Fibroblast of lung (primary cell): ENCODE data around the gene HS6ST2. TPM values are rescaled to one million over a fixed set of nuclear protein-coding genes. Genes with fewer than 3 reads are reported as not detected.

Source experiments
- DNase-seq, 2 donors: peaks; one replicate each; pipeline versions ENCODE4 v3.0.0 to v3.0.0-alpha.2; 2010; ENCODE audit warnings: low read depth in 2 of 2
- H2AFZ ChIP-seq: 2 replicates; pipeline ENCODE4 v1.5.1; 2012; ENCODE audit warnings: low read length, control low read depth, inconsistent platforms
- H3K27ac ChIP-seq: 2 replicates; pipeline ENCODE4 v1.5.1; 2011; ENCODE audit warnings: low read length, control low read depth; ENCODE audit not compliant: insufficient read depth
- H3K27me3 ChIP-seq: 2 replicates; pipeline ENCODE4 v1.5.1; 2011; ENCODE audit warnings: mild to moderate bottlenecking, low read length; ENCODE audit not compliant: control insufficient read depth, insufficient read depth
- H3K36me3 ChIP-seq: 2 replicates; pipeline ENCODE4 v1.5.1; 2011; ENCODE audit warnings: low read length; ENCODE audit not compliant: control insufficient read depth, insufficient read depth
- H3K4me1 ChIP-seq: 2 replicates; pipeline ENCODE4 v1.5.1; 2011; ENCODE audit warnings: low read length; ENCODE audit not compliant: control insufficient read depth, insufficient read depth; ENCODE audit errors: extremely low read depth
- H3K4me2 ChIP-seq: 2 replicates; pipeline ENCODE4 v1.5.1; 2011; ENCODE audit warnings: low read length, control low read depth; ENCODE audit not compliant: insufficient read depth; ENCODE audit errors: extremely low read depth
- H3K4me3 ChIP-seq, 4 experiments: fragments of 200-600 bp in 1 of 4; sonication (generic) in 1 of 4; replicated peaks in 1 of 4; 2 replicates each; pipeline ENCODE4 v1.5.1; 2011 to 2016; ENCODE audit warnings: low read length in 4 of 4, low read depth in 3 of 4, mild to moderate bottlenecking in 3 of 4, control low read depth in 2 of 4, inconsistent platforms in 1 of 4, mixed read lengths in 1 of 4; ENCODE audit not compliant: insufficient read depth in 1 of 4; ENCODE audit errors: control extremely low read depth in 1 of 4
- H3K79me2 ChIP-seq: 2 replicates; pipeline ENCODE4 v1.5.1; 2012; ENCODE audit warnings: mild to moderate bottlenecking, low read length, inconsistent platforms; ENCODE audit not compliant: control insufficient read depth, insufficient read depth
- H3K9ac ChIP-seq: 2 replicates; pipeline ENCODE4 v1.5.1; 2011; ENCODE audit warnings: mild to moderate bottlenecking, low read length, control low read depth; ENCODE audit not compliant: insufficient read depth
- H3K9me3 ChIP-seq: 2 replicates; pipeline ENCODE4 v1.5.1; 2012; ENCODE audit warnings: low read depth, low read length; ENCODE audit not compliant: control insufficient read depth, insufficient read depth
- H4K20me1 ChIP-seq: 2 replicates; pipeline ENCODE4 v1.5.1; 2011; ENCODE audit warnings: low read length; ENCODE audit not compliant: control insufficient read depth, insufficient read depth; ENCODE audit errors: extremely low read depth
- EZH2 ChIP-seq: IDR thresholded peaks from 2 replicates; pipeline ENCODE4 v1.5.1; 2012; ENCODE audit warnings: low read length, control low read depth, mild to moderate bottlenecking; ENCODE audit errors: missing control alignments
- polyA plus RNA-seq, 2 donors: library from polyadenylated mRNA; depleted of rRNA in 1 of 2; stranded (reverse) in 1 of 2; unstranded in 1 of 2; fragments of >200 nt; gene quantifications; 2 replicates each; pipeline ENCODE4 v1.2.1, GENCODE V29; 2011 to 2012; ENCODE audit warnings: missing spikeins in 1 of 2
- total RNA-seq: library from RNA; depleted of rRNA; stranded (reverse); fragments of >200 nt; gene quantifications from 2 replicates; pipeline ENCODE4 v1.2.1, GENCODE V29; 2014
- TF ChIP-seq, protein P1 (sequence below), 2 donors: IDR thresholded peaks in 1 of 2; conservative IDR thresholded peaks in 1 of 2; 1 replicate in 1 of 2; 2 replicates in 1 of 2; pipeline ENCODE4 v1.5.1; 2011 to 2012; ENCODE audit warnings: low read length in 2 of 2, control low read depth in 1 of 2, inconsistent platforms in 1 of 2, low read depth in 1 of 2, mild to moderate bottlenecking in 1 of 2

Gene HS6ST2
- total and polyA plus RNA-seq, 2 donors (not counting 1 experiment from before 2014, with no cell fraction given): 0.01 to 0.17 TPM

DNA sequence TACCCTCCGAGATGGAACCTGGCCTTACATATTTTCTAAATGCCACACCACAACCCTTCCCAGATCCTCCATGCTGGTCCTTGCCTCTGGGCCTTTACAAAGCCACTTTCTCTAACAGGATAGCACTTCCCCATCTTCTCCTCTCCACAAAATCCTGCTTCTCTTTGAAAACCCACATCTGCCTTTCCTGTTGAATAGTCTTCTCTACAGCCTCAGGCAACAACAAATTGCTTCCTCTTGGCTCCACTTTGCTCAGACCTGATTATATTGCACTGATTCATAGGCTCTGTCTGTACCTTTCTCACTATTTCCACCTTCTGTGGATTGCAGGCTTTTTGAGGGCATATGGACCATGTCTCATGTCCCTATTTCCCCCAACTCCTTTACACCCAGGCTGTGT, 265.9 kb downstream of the HS6ST2 start:
- no peak overlapping the region for H3K27ac ChIP-seq
- no peak overlapping the region for H3K4me2 ChIP-seq
- H4K20me1 ChIP-seq: no peaks in the 10 kb centered on the region
- no peaks in the 10 kb centered on the region for H3K79me2 ChIP-seq
- H3K4me1 ChIP-seq: no peaks in the 10 kb centered on the region
- H2AFZ ChIP-seq: no peak overlapping the region
- H3K36me3 ChIP-seq: no peaks in the 10 kb centered on the region
- H3K9me3 ChIP-seq: no peaks in the 10 kb centered on the region
- no peak overlapping the region for H3K4me3 ChIP-seq
- H3K9ac ChIP-seq: no peak overlapping the region
- no peak for DNase-seq
- TF ChIP-seq, protein P1, sequence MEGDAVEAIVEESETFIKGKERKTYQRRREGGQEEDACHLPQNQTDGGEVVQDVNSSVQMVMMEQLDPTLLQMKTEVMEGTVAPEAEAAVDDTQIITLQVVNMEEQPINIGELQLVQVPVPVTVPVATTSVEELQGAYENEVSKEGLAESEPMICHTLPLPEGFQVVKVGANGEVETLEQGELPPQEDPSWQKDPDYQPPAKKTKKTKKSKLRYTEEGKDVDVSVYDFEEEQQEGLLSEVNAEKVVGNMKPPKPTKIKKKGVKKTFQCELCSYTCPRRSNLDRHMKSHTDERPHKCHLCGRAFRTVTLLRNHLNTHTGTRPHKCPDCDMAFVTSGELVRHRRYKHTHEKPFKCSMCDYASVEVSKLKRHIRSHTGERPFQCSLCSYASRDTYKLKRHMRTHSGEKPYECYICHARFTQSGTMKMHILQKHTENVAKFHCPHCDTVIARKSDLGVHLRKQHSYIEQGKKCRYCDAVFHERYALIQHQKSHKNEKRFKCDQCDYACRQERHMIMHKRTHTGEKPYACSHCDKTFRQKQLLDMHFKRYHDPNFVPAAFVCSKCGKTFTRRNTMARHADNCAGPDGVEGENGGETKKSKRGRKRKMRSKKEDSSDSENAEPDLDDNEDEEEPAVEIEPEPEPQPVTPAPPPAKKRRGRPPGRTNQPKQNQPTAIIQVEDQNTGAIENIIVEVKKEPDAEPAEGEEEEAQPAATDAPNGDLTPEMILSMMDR (conservative IDR thresholded peaks at IDR 0.05 in 1 of 2, IDR thresholded peaks at IDR 0.05 in 1 of 2; ENCODE audit: low read depth in 1 of 2, low read length in 2 of 2): no peak
- TF ChIP-seq EZH2: no peak
- H3K27me3 ChIP-seq: no peaks in the 10 kb centered on the region

DNA sequence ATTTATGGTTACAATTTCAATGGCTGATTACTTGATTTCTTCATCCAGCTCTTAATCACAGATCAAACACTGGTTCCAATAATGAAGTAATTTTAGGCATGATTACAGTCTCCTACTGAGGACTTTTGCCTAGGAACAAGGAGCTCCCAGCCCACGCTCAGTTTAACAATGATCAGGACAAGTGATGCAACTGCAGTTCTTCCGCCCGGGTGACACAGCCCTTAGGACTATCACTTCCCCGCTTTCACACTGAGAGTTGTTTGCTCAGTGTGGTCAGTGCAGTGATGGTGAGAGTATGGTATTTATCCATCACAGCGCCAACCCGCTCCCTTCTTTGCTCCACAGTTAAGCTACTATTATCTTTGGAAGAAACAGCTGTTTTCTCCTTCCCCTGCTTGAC, 266.4 kb downstream of the HS6ST2 start:
- Histone ChIP-seq H3K4me1 (no peaks in the 10 kb centered on the region), H2AFZ (no peak overlapping the region), H3K9ac (no peak overlapping the region), H3K27ac (no peak overlapping the region), H3K27me3 (no peaks in the 10 kb centered on the region), H3K4me2 (no peak overlapping the region), H3K9me3 (no peaks in the 10 kb centered on the region), H3K36me3 (no peaks in the 10 kb centered on the region), H3K79me2 (no peaks in the 10 kb centered on the region), H3K4me3 (no peak overlapping the region), H4K20me1 (no peaks in the 10 kb centered on the region)
- TF ChIP-seq, protein P1 (conservative IDR thresholded peaks at IDR 0.05 in 1 of 2, IDR thresholded peaks at IDR 0.05 in 1 of 2; ENCODE audit: low read depth in 1 of 2, low read length in 2 of 2): no peak
- TF ChIP-seq EZH2: no peak
- no peak for DNase-seq

DNA sequence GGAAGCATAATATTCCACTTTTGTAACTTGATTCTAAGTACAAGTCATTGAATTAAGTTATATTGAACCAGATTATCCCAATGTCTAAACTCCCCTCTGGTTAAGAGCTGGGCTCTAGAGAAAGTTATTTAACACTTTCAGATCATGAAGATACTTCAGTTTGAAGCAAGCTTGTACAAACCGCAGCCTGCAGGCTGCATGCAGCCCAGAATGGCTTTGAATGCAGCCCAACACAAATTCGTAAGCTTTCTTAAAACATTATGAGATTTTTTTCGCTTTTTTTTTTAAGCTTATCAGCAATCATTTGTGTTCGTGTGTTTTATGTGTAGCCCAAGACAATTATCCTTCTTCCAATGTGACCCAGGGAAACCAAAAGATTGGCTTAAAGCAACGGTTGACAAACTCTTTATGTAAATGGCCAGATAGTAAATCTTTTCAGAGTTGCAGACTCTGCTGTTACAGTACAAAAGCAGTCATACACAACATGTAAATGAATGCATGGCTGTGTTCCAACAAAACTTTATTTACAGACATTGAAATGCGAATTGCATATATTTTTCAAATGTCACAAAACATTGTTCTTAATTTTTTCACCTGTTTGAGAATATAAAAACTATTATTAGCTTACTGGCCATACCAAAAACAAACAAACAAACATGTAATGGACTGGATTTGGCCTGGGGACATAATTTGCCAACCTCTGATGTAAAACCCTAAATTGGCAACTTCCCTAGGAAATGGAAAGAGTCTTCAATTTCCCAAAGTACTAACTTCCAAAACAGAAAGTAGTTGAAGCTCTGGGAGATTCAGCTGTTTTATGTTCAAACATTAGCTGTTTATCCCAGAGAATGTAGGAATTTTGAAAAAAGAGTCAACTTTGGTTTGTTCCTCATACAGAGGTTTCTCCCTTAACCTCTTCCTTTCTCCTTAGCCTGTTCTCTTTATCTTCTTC, 268.5 kb downstream of the HS6ST2 start:
- Histone ChIP-seq H3K4me3 (no peak overlapping the region), H3K9me3 (no peaks in the 10 kb centered on the region)
- TF ChIP-seq EZH2: no peak
- TF ChIP-seq, protein P1 (conservative IDR thresholded peaks at IDR 0.05 in 1 of 2, IDR thresholded peaks at IDR 0.05 in 1 of 2; ENCODE audit: low read depth in 1 of 2, low read length in 2 of 2): no peak

More for the DNA sequence above, 268.5 kb downstream of the HS6ST2 start:
- no peak overlapping the region for H3K9ac ChIP-seq
- no peak overlapping the region for H2AFZ ChIP-seq
- no peaks in the 10 kb centered on the region for H3K36me3 ChIP-seq
- H3K4me1 ChIP-seq: no peaks in the 10 kb centered on the region
- H3K27ac ChIP-seq: no peak overlapping the region
- no peaks in the 10 kb centered on the region for H3K79me2 ChIP-seq
- H4K20me1 ChIP-seq: no peaks in the 10 kb centered on the region
- DNase-seq: no peak
- H3K4me2 ChIP-seq: no peak overlapping the region
- H3K27me3 ChIP-seq: no peaks in the 10 kb centered on the region
